Measurements from ENCODE around the gene EXOC8.
"Not testable (repeated sequence)": the region's sequence is repeated elsewhere in the genome, so short reads cannot be mapped to it uniquely, and the experiment has no call there.

The EXOC8 gene

GRCh38 chr1:231353086-231353485 lies 15.4 kb upstream of the EXOC8 start:
- no peak for DNase-seq

- DNase-seq: no peak
These were observed 14.2 kb upstream of the EXOC8 start for GRCh38 chr1:231351816-231352215.

GRCh38 chr1:231348856-231349255 lies 11.2 kb upstream of the EXOC8 start:
- not testable (repeated sequence) for DNase-seq

- no peak for DNase-seq
These were observed 10.8 kb upstream of the EXOC8 start for GRCh38 chr1:231348442-231348841.

GRCh38 chr1:231347961-231348360 lies 10.3 kb upstream of the EXOC8 start:
- DNase-seq: no peak

GRCh38 chr1:231340328-231341013 lies 2.8 kb upstream of the EXOC8 start:
- DNase-seq: no peak

GRCh38 chr1:231338270-231339128 lies 847 bp upstream of the EXOC8 start, which contains the start of gene SPRTN:
Gene SPRTN, plus strand, starts transcription at chr1:231338293. Its CDS starts 91 bp downstream, at chr1:231338384.
- DNase-seq: no peak

GRCh38 chr1:231337043-231337471 lies 595 bp downstream of the EXOC8 start:
- DNase-seq: no peak

GRCh38 chr1:231335663-231336602 lies 1.7 kb downstream of the EXOC8 start:
- DNase-seq: no peak

- no peak for DNase-seq
These were observed 2.7 kb downstream of the EXOC8 start for GRCh38 chr1:231334952-231335351.

GRCh38 chr1:231334079-231334666 lies 3.5 kb downstream of the EXOC8 start:
- no peak for DNase-seq

- DNase-seq: no peak
These were observed 4.9 kb downstream of the EXOC8 start for GRCh38 chr1:231332761-231333160.

- no peak for DNase-seq
These were observed 8.2 kb downstream of the EXOC8 start for GRCh38 chr1:231329483-231329882.

- DNase-seq: no peak
These were observed 10.0 kb downstream of the EXOC8 start for GRCh38 chr1:231327617-231328016.

- no peak for DNase-seq
These were observed 11.4 kb downstream of the EXOC8 start for GRCh38 chr1:231326248-231326647.

- no peak for DNase-seq
These were observed 13.0 kb downstream of the EXOC8 start for GRCh38 chr1:231324660-231325059.

GRCh38 chr1:231322880-231323530 lies 14.6 kb downstream of the EXOC8 start:
- no peak for DNase-seq

GRCh38 chr1:231319080-231319479 lies 18.6 kb downstream of the EXOC8 start:
- no peak for DNase-seq

GRCh38 chr1:231318568-231318967 lies 19.1 kb downstream of the EXOC8 start:
- no peak for DNase-seq

GRCh38 chr1:231318015-231318355 lies 19.7 kb downstream of the EXOC8 start:
- DNase-seq: no peak

GRCh38 chr1:231317306-231318014 lies 20.2 kb downstream of the EXOC8 start:
- no peak for DNase-seq

Data from CD4-positive, alpha-beta T cell treated with Interleukin-4 for 4 hours (primary cell).